ENCODE results near the gene VPS13D.

DNA sequence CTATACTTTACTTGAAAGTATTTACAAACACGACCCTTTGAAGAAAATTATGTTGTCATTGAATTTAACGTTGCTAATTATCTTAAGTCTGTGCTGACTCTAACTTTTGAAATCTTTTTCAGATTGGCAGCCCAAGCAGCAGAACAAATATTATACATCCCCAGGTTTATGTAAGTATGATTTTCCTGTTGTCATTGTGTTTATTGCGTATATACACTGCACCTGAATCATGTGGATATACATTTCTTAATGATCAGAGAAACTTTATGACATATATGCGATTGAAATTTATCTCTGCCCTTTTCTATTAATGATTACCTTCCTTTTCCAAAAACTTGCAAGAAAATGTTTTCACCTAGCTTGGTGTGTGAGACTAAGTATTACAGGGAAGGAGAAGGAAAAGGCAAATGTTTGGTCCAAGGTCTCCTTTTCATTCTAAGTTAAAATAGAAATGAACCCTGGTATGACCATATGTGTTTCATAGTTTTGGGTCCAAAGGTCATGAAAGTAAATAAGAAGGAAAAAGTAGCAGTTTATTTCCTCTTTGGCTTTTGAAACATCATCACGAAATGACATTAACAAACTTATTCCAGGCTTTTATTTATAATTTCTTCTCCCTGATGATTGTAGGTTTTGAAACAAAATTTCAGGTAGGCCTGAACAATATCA, 116.8 kb downstream of the VPS13D start:
- no peak for TF ChIP-seq CTCF (IDR thresholded peaks at IDR 0.05; ENCODE audit: borderline replicate concordance, extremely low read depth, low read length, poor library complexity, severe bottlenecking)
- TF ChIP-seq EZH2 (IDR thresholded peaks at IDR 0.05; ENCODE audit: borderline replicate concordance, low read depth, low read length, severe bottlenecking), result no peak
